Smooth muscle cell of the brain vasculature (primary cell): ENCODE measurements around the gene NLRP9.
"Not testable (repeated sequence)": the region's sequence is repeated elsewhere in the genome, so short reads cannot be mapped to it uniquely, and the experiment has no call there.

Experiments
- DNase-seq: peaks from one replicate; pipeline ENCODE4 v3.0.0-alpha.2; 2012; ENCODE audit warnings: low read depth, low spot score

Gene NLRP9

GRCh38 chr19:55738302-55738701, at the start of gene NLRP9:
TSS of gene NLRP9 (minus strand) at chr19:55738402. CDS start at chr19:55738374, 28 bp downstream.
- no peak for DNase-seq

GRCh38 chr19:55781112-55781511, 42.9 kb upstream of the NLRP9 start:
- DNase-seq, result no peak

GRCh38 chr19:55778331-55778730, 40.1 kb upstream of the NLRP9 start:
- no peak for DNase-seq

- no peak for DNase-seq
Observed at GRCh38 chr19:55777528-55777927, 39.3 kb upstream of the NLRP9 start.

GRCh38 chr19:55769632-55770031, 31.4 kb upstream of the NLRP9 start:
- DNase-seq, result not testable (repeated sequence)

- DNase-seq, result not testable (repeated sequence)
Observed at GRCh38 chr19:55768818-55769217, 30.6 kb upstream of the NLRP9 start, which contains the start of gene RFPL4AL1. TSS of gene RFPL4AL1 (plus strand) at chr19:55769118. CDS start at chr19:55771805, 2,687 bp downstream.

- no peak for DNase-seq
Observed at GRCh38 chr19:55766466-55766865, 28.3 kb upstream of the NLRP9 start.

GRCh38 chr19:55758797-55759196, 20.6 kb upstream of the NLRP9 start, which contains the start of gene RFPL4A:
TSS of gene RFPL4A (plus strand) at chr19:55759097. CDS start at chr19:55761801, 2,704 bp downstream.
- DNase-seq, result not testable (repeated sequence)

GRCh38 chr19:55756808-55757207, 18.6 kb upstream of the NLRP9 start:
- not testable (repeated sequence) for DNase-seq

GRCh38 chr19:55753401-55753800, 15.2 kb upstream of the NLRP9 start:
- DNase-seq, result no peak

- DNase-seq, result no peak
Observed at GRCh38 chr19:55750715-55751114, 12.5 kb upstream of the NLRP9 start.

GRCh38 chr19:55730378-55730777, 7.8 kb downstream of the NLRP9 start:
- DNase-seq, result not testable (repeated sequence)

- no peak for DNase-seq
Observed at GRCh38 chr19:55723491-55723890, 14.7 kb downstream of the NLRP9 start.

GRCh38 chr19:55720801-55721200, 17.4 kb downstream of the NLRP9 start:
- DNase-seq, result no peak

GRCh38 chr19:55720214-55720746, 17.9 kb downstream of the NLRP9 start:
- DNase-seq, result no peak

- not testable (repeated sequence) for DNase-seq
Observed at GRCh38 chr19:55717879-55718711, 20.1 kb downstream of the NLRP9 start.

- no peak for DNase-seq
Observed at GRCh38 chr19:55717251-55717650, 21.0 kb downstream of the NLRP9 start.

GRCh38 chr19:55716531-55716930, 21.7 kb downstream of the NLRP9 start:
- no peak for DNase-seq

- DNase-seq, result no peak
Observed at GRCh38 chr19:55712804-55713631, 25.2 kb downstream of the NLRP9 start.

GRCh38 chr19:55711719-55712118, 26.5 kb downstream of the NLRP9 start:
- no peak for DNase-seq

- DNase-seq, result no peak
Observed at GRCh38 chr19:55705972-55706371, 32.2 kb downstream of the NLRP9 start.
